Epithelial cell of proximal tubule (primary cell): ENCODE measurements around the gene GABRA4. TPM values are rescaled to one million over a fixed set of nuclear protein-coding genes. Genes with fewer than 3 reads are reported as not detected.

Source experiments
- DNase-seq: peaks from one replicate; pipeline ENCODE4 v3.0.0-alpha.2; 2011; ENCODE audit warnings: low read depth
- H3K4me3 ChIP-seq: 2 replicates; pipeline ENCODE4 v1.5.1; 2011; ENCODE audit warnings: low read depth, mild to moderate bottlenecking, low read length
- total RNA-seq: library from RNA; depleted of rRNA; stranded (reverse); fragments of >200 nt; gene quantifications from 2 replicates; pipeline ENCODE4 v1.2.3, GENCODE V29; 2015
- TF ChIP-seq, protein P1 (sequence below): conservative IDR thresholded peaks from 2 replicates; pipeline ENCODE4 v1.5.1; 2012; ENCODE audit warnings: low read depth, mild to moderate bottlenecking, low read length

GABRA4 gene
- total RNA-seq, 1 donor from 2014 or later, result not detected

DNA sequence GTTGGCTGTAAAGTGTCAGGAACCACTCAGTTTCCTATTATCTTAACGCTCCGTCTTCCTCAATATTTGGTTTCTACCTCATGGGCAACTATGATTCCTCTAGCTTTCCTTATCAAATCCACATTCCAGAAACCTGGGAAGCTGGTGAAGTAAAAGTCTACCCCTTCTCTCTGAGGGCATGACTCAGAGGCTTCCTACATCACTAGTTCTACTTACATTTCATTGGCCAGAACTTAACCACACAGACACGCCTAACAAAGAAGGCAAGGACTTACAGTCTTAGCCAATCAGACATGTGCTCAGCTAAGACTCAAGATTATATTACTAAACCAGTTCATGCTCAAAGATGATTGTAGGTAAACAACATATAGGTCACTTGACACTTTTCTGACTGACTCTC, 114.7 kb downstream of the GABRA4 start:
- no peak for DNase-seq
- no peak overlapping the region for H3K4me3 ChIP-seq
- TF ChIP-seq, protein P1, sequence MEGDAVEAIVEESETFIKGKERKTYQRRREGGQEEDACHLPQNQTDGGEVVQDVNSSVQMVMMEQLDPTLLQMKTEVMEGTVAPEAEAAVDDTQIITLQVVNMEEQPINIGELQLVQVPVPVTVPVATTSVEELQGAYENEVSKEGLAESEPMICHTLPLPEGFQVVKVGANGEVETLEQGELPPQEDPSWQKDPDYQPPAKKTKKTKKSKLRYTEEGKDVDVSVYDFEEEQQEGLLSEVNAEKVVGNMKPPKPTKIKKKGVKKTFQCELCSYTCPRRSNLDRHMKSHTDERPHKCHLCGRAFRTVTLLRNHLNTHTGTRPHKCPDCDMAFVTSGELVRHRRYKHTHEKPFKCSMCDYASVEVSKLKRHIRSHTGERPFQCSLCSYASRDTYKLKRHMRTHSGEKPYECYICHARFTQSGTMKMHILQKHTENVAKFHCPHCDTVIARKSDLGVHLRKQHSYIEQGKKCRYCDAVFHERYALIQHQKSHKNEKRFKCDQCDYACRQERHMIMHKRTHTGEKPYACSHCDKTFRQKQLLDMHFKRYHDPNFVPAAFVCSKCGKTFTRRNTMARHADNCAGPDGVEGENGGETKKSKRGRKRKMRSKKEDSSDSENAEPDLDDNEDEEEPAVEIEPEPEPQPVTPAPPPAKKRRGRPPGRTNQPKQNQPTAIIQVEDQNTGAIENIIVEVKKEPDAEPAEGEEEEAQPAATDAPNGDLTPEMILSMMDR, result no peak

- TF ChIP-seq, protein P1, result no peak
- no peak overlapping the region for H3K4me3 ChIP-seq
- DNase-seq, result no peak
Observed at GRCh38 chr4:46874811-46875210, 118.6 kb downstream of the GABRA4 start.

DNA sequence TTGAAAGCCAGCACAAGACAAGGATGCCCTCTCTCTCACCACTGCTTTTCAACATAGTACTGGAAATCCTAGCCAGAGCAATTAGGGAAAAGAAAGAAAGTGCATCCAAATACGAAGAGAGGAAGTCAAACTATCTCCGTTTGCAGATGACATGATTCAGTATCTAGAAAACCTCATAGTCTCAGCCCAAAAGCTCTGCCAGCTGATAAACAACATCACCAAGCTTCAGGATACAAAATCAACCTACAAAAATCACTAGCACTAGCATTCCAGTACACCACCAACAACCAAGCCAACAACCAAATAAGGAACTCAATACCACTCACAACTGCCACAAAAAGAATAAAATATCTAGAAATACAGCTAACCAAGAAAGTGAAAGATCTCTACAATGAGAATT, 123.0 kb downstream of the GABRA4 start:
- DNase-seq, result no peak
- TF ChIP-seq, protein P1, result no peak
- no peak overlapping the region for H3K4me3 ChIP-seq

Other genes starting within 250 kb of the GABRA4 start
- not detected in 2 replicates for gene COX7B2, start 84.3 kb downstream of the GABRA4 start, total RNA-seq
- gene GABRB1, start 38.0 kb upstream of the GABRA4 start, total RNA-seq, result 0.14 and 0.29 TPM in 2 replicates